Retinal pigment epithelial cell (primary cell): ENCODE results near the gene SDC3.

Source experiments
- DNase-seq: peaks from one replicate; pipeline ENCODE4 v3.0.0-alpha.2; 2010; ENCODE audit warnings: low read depth
- H3K4me3 ChIP-seq: 2 replicates; pipeline ENCODE4 v1.5.1; 2011; ENCODE audit warnings: mild to moderate bottlenecking, low read length, control low read depth, moderate library complexity
- CTCF ChIP-seq: conservative IDR thresholded peaks from 2 replicates; pipeline ENCODE4 v1.5.1; 2011; ENCODE audit warnings: low read depth, low read length, control low read depth, inconsistent platforms

Gene SDC3

DNA sequence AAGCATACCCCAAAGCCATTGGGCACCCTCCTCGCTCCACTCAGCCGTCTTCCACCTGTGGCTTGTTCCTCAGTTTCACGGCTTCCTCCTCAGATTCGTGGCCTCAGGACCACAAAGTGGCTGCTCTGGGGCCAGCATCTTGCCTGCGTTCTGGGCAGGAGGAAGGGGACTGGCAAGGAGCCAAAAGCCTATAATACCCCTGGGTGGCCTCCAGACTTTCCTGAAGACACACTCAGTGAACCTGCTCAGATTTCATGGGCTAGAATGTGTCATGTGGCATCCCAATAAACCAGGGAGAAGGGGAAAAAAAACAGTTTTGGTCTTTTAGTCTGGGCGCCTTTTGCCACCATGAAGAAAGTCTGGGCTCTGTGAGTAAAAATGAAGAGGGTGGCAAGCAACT, 62.0 kb downstream of the SDC3 start:
- no peak for TF ChIP-seq CTCF
- no peak overlapping the region for H3K4me3 ChIP-seq
- no peak for DNase-seq

DNA sequence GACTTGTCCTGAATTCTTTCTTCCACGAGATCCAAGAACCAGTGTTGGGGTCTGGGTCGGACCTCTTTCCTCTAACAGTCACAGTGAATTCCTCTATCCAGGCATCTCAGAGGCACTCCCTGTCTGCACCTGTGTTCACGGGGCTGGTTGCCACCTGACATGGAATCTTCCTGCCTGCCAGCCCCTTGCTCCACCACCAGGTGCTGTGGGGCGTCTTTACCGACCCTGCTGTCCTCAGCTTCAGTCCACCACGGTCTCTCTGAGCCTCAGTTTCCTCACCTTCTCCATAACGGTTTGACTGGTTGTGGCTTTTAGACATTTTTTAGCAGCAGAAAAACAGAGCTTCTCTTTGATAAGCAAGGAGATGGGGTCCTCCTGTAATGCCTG, 62.7 kb downstream of the SDC3 start:
- no peak overlapping the region for H3K4me3 ChIP-seq
- peak; percentile 24 for TF ChIP-seq CTCF
- no peak for DNase-seq

GRCh38 chr1:30845237-30845903, 63.2 kb downstream of the SDC3 start:
- no peak for TF ChIP-seq CTCF
- H3K4me3 ChIP-seq = no peak overlapping the region
- DNase-seq = no peak

DNA sequence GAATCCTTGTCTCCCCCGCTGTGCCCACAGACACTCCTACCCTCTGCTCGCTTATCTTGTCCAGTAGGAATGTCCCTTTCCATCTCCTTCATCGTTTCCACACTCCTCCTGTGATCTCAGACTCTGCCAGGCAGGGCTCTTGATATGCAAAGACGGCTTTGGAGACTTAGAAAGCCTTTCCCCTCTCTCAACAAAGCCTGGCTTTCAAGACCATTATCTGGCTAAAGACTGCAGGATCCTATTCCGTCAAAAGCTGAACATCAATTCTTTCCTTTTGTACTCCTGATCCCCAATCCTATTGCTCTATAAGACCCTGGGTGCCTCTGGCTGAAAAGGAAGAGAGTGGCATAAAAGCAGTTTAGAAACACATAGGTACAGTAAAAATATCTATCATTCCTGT, 63.9 kb downstream of the SDC3 start:
- no peak overlapping the region for H3K4me3 ChIP-seq
- TF ChIP-seq CTCF = no peak
- DNase-seq = no peak

GRCh38 chr1:30842697-30843354, 65.7 kb downstream of the SDC3 start:
- H3K4me3 ChIP-seq = no peak overlapping the region
- no peak for TF ChIP-seq CTCF
- no peak for DNase-seq

GRCh38 chr1:30840904-30841598, 67.5 kb downstream of the SDC3 start:
- DNase-seq = no peak
- H3K4me3 ChIP-seq = no peak overlapping the region
- no peak for TF ChIP-seq CTCF
